KMS-11 (cell line): ENCODE results near the gene PMPCB.

Source experiments
- H2AFZ ChIP-seq: fragments of 200-600 bp; sonication (generic); 2 replicates; pipeline ENCODE4 v1.6.1; 2016; ENCODE audit warnings: antibody characterized with exemption, mixed run types, low read depth
- H3K27ac ChIP-seq: fragments of 200-600 bp; sonication (generic); 2 replicates; pipeline ENCODE4 v1.6.1; 2016; ENCODE audit warnings: mild to moderate bottlenecking, mixed run types
- H3K27me3 ChIP-seq: fragments of 200-600 bp; sonication (generic); 2 replicates; pipeline ENCODE4 v1.6.1; 2017; ENCODE audit warnings: mild to moderate bottlenecking, low read depth, mixed run types, moderate library complexity; ENCODE audit not compliant: insufficient read depth
- H3K36me3 ChIP-seq: fragments of 200-600 bp; sonication (generic); 2 replicates; pipeline ENCODE4 v1.6.1; 2017; ENCODE audit warnings: mild to moderate bottlenecking, mixed run types; ENCODE audit not compliant: insufficient read depth
- H3K4me1 ChIP-seq: fragments of 200-600 bp; sonication (generic); 2 replicates; pipeline ENCODE4 v1.6.1; 2016; ENCODE audit warnings: mild to moderate bottlenecking, low read depth, mixed run types; ENCODE audit not compliant: poor library complexity, severe bottlenecking
- H3K4me2 ChIP-seq: fragments of 200-600 bp; sonication (generic); 2 replicates; pipeline ENCODE4 v1.7.0; 2016; ENCODE audit warnings: mild to moderate bottlenecking, mixed run types
- H3K4me3 ChIP-seq: fragments of 200-600 bp; sonication (generic); IDR thresholded peaks from 2 replicates; pipeline ENCODE4 v1.6.1; 2017; ENCODE audit warnings: low read depth, low read length, mixed read lengths; ENCODE audit not compliant: insufficient read depth
- H3K79me2 ChIP-seq: fragments of 200-600 bp; sonication (generic); 2 replicates; pipeline ENCODE4 v1.6.1; 2016; ENCODE audit warnings: low read depth, mixed run types; ENCODE audit not compliant: insufficient read depth
- H3K9ac ChIP-seq: fragments of 200-600 bp; sonication (generic); 2 replicates; pipeline ENCODE4 v1.6.1; 2016; ENCODE audit warnings: mild to moderate bottlenecking, mixed run types
- H4K20me1 ChIP-seq: fragments of 200-600 bp; sonication (generic); 2 replicates; pipeline ENCODE4 v1.6.1; 2016; ENCODE audit warnings: mild to moderate bottlenecking, mixed run types; ENCODE audit not compliant: insufficient read depth
- TF ChIP-seq, protein P1 (sequence below): fragments of 200-600 bp; sonication (generic); conservative IDR thresholded peaks from 2 replicates; pipeline ENCODE4 v1.6.1; 2017; ENCODE audit warnings: low read depth, mild to moderate bottlenecking, antibody characterized with exemption, low read length, moderate library complexity, mixed read lengths

PMPCB gene

DNA sequence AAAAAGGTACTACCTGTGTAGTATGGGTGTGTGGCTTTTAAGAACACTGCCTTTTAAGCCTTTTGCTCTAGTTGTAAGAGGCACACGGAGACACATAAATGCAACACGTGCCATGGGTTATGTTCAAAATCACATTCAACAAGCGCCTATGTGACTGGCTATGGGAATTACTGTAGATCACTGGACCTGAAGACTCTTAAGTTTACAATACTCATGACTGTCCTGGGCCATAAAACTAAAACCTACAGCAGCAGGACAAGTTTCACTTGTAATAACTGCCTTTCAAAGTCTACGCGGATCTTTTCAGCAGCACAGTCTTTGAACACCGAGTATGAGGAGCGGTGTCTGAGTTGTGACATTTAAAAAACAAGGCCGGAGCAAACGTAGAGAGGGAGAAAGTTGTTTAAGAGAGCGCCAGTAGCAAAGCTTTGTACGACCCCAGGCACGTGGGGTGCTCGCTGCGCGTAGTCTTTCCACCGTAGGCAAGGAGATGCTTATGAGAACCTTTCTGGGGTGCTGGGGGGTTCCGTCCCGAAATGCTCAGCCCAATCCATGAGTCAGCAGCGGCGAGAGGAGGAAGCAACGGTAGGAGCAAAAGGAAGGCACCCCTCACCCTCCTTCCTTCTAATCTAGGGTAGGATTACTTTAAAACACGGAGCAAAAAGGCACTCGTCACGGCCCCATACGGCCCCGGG lies 46.7 kb downstream of the PMPCB start:
- Histone ChIP-seq H3K9ac (peak overlapping the region; percentile 92), H2AFZ (peak overlapping the region; percentile 56), H4K20me1 (no peaks in the 10 kb centered on the region), H3K4me1 (peaks cover 58% of the 10 kb centered on the region), H3K36me3 (peaks cover 15% of the 10 kb centered on the region; the same call in 1 of the 2 replicates), H3K27ac (peak overlapping the region; percentile 80), H3K4me3 (peak overlapping the region; percentile 75), H3K4me2 (peak overlapping the region; percentile 79), H3K27me3 (no peaks in the 10 kb centered on the region), H3K79me2 (peaks cover 79% of the 10 kb centered on the region)
- TF ChIP-seq, protein P1, sequence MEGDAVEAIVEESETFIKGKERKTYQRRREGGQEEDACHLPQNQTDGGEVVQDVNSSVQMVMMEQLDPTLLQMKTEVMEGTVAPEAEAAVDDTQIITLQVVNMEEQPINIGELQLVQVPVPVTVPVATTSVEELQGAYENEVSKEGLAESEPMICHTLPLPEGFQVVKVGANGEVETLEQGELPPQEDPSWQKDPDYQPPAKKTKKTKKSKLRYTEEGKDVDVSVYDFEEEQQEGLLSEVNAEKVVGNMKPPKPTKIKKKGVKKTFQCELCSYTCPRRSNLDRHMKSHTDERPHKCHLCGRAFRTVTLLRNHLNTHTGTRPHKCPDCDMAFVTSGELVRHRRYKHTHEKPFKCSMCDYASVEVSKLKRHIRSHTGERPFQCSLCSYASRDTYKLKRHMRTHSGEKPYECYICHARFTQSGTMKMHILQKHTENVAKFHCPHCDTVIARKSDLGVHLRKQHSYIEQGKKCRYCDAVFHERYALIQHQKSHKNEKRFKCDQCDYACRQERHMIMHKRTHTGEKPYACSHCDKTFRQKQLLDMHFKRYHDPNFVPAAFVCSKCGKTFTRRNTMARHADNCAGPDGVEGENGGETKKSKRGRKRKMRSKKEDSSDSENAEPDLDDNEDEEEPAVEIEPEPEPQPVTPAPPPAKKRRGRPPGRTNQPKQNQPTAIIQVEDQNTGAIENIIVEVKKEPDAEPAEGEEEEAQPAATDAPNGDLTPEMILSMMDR = no peak

DNA sequence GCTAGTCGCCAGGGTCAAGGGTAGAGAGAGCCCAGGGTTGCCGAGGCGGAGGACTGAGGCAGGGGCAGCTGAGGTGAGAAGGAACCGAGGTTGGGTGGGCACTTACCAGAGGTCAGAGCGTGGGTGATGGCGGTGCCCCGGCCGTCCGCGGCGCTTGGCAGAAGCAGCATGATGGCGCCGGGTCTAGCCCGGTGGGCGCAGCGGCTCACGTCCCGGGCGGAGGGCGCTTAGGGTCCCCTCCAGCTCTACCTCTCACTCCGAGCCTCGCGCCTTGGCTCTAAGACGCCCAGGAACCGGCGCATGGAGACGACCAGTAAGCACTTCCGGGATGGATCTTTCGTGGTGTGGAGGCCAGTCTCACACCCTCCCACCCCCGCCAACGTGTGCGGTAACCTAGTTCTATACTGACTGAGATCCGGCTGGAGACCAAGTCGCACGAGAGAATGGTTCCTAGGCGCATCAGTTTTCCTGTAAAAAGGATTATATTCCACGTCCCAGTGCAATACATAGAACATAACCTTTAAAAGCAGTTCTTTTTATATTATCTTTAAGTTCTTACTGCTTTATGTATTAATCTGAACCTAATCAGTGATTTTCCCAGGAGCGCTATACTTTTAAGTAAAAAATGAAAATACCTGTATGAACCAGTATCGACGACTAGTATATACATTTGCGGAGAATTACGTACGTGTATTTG lies 47.4 kb downstream of the PMPCB start, which contains the start of gene DNAJC2:
TSS of gene DNAJC2 (minus strand) at position 315 of the 697 bp plus-strand sequence. CDS start at position 170, 145 bp downstream.
- H3K4me1 ChIP-seq = peaks cover 65% of the 10 kb centered on the region
- H3K27ac ChIP-seq = peak within 1 kb of the TSS; percentile 80
- H4K20me1 ChIP-seq = no peaks in the 10 kb centered on the region
- peaks cover 11% of the 10 kb centered on the region; the same call in 1 of the 2 replicates for H3K36me3 ChIP-seq
- H3K79me2 ChIP-seq = peaks cover 79% of the 10 kb centered on the region
- no peaks in the 10 kb centered on the region for H3K27me3 ChIP-seq
- H3K4me3 ChIP-seq = peak within 1 kb of the TSS; percentile 75
- H3K9ac ChIP-seq = peak within 1 kb of the TSS; percentile 92
- H2AFZ ChIP-seq = peak within 1 kb of the TSS; percentile 56
- H3K4me2 ChIP-seq = peak within 1 kb of the TSS; percentile 79
- TF ChIP-seq, protein P1 = no peak

DNA sequence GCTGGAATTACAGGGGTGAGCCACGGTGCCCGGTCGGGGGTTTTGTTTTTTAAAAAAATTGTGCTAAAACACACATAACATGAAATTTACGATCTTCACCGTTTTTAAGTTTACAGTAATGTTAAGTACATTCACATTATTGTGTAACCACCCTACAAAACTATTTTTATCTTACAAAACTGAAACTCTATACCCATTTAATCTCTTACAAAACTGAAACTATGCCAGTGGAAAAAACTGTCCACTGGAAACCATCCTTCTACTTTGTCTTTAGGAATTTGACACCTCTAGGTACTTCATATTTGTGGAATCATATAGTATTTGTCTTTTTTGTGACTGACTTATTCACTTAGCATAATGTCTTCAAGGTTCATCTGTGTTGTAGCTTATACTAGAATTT lies 49.2 kb downstream of the PMPCB start:
- peak overlapping the region; percentile 88 for H3K4me2 ChIP-seq
- H3K4me1 ChIP-seq = peaks cover 75% of the 10 kb centered on the region
- peaks cover 3% of the 10 kb centered on the region; the same call in 1 of the 2 replicates for H3K36me3 ChIP-seq
- H4K20me1 ChIP-seq = 0 out of 2 replicates have a peak, but pooled peaks cover 2% of the 10 kb centered on the region
- H3K9ac ChIP-seq = peak overlapping the region; percentile 7; the same call in 1 of the 2 replicates
- TF ChIP-seq, protein P1 = no peak
- no peak overlapping the region for H3K4me3 ChIP-seq
- peaks cover 79% of the 10 kb centered on the region for H3K79me2 ChIP-seq
- peak overlapping the region; percentile 17; the same call in 1 of the 2 replicates for H3K27ac ChIP-seq
- no peaks in the 10 kb centered on the region for H3K27me3 ChIP-seq
- peak overlapping the region; percentile 71 for H2AFZ ChIP-seq

DNA sequence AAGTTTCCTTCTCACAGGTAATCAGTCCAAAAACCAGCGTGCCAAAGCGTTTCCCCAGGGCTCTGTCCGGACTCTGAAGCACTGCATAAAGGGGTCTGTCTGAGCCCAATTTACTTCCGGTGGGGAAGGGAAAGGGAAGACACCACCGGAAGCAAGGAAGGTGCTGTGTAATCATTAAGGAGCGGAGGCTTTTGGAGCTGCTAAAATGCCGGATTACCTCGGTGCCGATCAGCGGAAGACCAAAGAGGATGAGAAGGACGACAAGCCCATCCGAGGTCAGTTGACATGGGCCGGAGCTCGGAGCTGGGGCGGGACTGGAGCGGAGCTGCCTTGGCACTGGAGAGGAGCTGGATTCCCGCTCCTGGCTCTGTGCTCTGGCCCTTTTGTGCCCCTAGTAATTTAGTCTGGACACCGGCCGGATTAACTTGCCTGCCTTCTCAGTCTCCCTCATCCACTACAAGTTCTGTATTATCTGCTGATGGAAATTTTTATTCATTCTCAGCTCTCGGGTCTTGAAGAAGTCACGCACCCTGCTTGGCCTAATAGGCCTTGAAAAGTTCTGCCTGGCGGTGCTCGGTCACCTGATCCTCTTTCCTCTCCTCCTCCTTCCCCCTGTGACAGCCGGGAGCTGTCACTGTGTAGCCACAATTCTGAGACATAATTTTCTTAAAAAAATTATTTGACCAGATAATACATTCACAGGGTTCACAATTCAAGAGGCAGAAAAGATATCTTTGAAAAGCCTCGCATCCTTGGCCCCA lies 50.5 kb downstream of the PMPCB start, which contains the start of gene PSMC2:
TSS of gene PSMC2 (plus strand) at position 137 of the 761 bp plus-strand sequence. CDS start at position 206, 69 bp downstream.
- Histone ChIP-seq H3K27ac (peak within 1 kb of the TSS; percentile 81), H2AFZ (peak within 1 kb of the TSS; percentile 71), H3K9ac (peak within 1 kb of the TSS; percentile 86), H3K27me3 (no peaks in the 10 kb centered on the region), H3K79me2 (peaks cover 79% of the 10 kb centered on the region), H3K4me2 (peak within 1 kb of the TSS; percentile 88), H3K36me3 (peaks cover 3% of the 10 kb centered on the region; the same call in 1 of the 2 replicates), H3K4me1 (peaks cover 62% of the 10 kb centered on the region), H3K4me3 (no peak within 1 kb of the TSS), H4K20me1 (0 out of 2 replicates have a peak, but pooled peaks cover 7% of the 10 kb centered on the region)
- TF ChIP-seq, protein P1 = no peak
